MM.1S (cell line): ENCODE results near the gene TPH2.

ENCODE experiments used
- EZH2 ChIP-seq: fragments of 300-600 bp; sonication (generic); optimal IDR thresholded peaks from 2 replicates; pipeline ENCODE3; 2017; ENCODE audit warnings: low read depth, mild to moderate bottlenecking, antibody characterized with exemption, low read length, mixed read lengths
- TF ChIP-seq, protein P1 (sequence below): fragments of 300-600 bp; sonication (generic); IDR thresholded peaks from 2 replicates; pipeline ENCODE4 v1.5.1; 2016; ENCODE audit warnings: antibody characterized with exemption, low read length, mixed read lengths

DNA sequence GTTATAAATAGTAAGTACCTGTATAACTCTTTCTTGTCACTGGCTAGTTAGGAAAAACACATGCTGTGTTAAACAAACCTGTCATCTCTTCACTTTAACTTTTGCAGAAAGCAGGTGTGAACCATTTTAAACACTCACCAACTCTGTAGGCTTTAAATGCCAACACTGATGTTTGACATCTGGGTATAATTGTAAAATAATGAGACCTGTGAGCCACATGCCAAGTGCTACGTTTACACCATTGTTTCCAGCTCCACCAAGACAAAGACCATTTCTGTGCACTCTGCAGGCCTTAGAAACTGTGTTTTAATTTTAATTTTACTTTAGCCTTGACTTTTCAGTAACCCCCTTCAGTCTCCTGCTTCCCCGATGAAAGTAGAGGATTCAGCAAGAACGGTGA is 11.0 kb downstream of the TPH2 start:
- TF ChIP-seq, protein P1, sequence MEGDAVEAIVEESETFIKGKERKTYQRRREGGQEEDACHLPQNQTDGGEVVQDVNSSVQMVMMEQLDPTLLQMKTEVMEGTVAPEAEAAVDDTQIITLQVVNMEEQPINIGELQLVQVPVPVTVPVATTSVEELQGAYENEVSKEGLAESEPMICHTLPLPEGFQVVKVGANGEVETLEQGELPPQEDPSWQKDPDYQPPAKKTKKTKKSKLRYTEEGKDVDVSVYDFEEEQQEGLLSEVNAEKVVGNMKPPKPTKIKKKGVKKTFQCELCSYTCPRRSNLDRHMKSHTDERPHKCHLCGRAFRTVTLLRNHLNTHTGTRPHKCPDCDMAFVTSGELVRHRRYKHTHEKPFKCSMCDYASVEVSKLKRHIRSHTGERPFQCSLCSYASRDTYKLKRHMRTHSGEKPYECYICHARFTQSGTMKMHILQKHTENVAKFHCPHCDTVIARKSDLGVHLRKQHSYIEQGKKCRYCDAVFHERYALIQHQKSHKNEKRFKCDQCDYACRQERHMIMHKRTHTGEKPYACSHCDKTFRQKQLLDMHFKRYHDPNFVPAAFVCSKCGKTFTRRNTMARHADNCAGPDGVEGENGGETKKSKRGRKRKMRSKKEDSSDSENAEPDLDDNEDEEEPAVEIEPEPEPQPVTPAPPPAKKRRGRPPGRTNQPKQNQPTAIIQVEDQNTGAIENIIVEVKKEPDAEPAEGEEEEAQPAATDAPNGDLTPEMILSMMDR: no peak
- TF ChIP-seq EZH2: no peak
